Measurements from ENCODE around the gene SPOCK2. TPM values are rescaled to one million over a fixed set of nuclear protein-coding genes. Genes with fewer than 3 reads are reported as not detected.

SPOCK2 gene
- total and polyA plus RNA-seq, 2 of the 13 experiments (the other 11 are each of a cell fraction or from before 2014, with no cell fraction given), result 8.6 to 30.6 TPM

- no peak for TF ChIP-seq PRDM15 (CRISPR knock-in tag; IDR thresholded peaks at IDR 0.05)
- no peak for TF ChIP-seq ZBTB2 (CRISPR knock-in tag; IDR thresholded peaks at IDR 0.05; ENCODE audit: low read depth)
- no peak for TF ChIP-seq PCBP2 (optimal IDR thresholded peaks at IDR 0.05; ENCODE audit: low read depth, low read length, poor library complexity, severe bottlenecking)
- peak; percentile 13; the same call in 1 of the 2 replicates for TF ChIP-seq CTCF (CRISPR knock-in tag; IDR thresholded peaks at IDR 0.05)
- no peak for TF ChIP-seq ZNF547 (CRISPR knock-in tag; IDR thresholded peaks at IDR 0.05)
- no peak for TF ChIP-seq TRIM24 (CRISPR knock-in tag; IDR thresholded peaks at IDR 0.05)
- TF ChIP-seq PHF5A (CRISPR knock-in tag; IDR thresholded peaks at IDR 0.05; ENCODE audit: low read depth, unreplicated experiment), result no peak
- no peak for TF ChIP-seq ZBTB14 (CRISPR knock-in tag; IDR thresholded peaks at IDR 0.05)
- no peak for TF ChIP-seq ZNF749 (CRISPR knock-in tag; IDR thresholded peaks at IDR 0.05; ENCODE audit: borderline replicate concordance)
- TF ChIP-seq EP300 (IDR thresholded peaks at IDR 0.05; ENCODE audit: low read depth in 2 of 2, low read length in 2 of 2), result peak; percentile 75 to 96
- TF ChIP-seq EP300 (CRISPR knock-in tag; IDR thresholded peaks at IDR 0.05; ENCODE audit: borderline replicate concordance), result peak; percentile 93
- no peak for TF ChIP-seq PRMT3 (CRISPR knock-in tag; IDR thresholded peaks at IDR 0.05; ENCODE audit: borderline replicate concordance, low read depth)
- TF ChIP-seq ZNF777 (CRISPR knock-in tag; IDR thresholded peaks at IDR 0.05), result no peak
- TF ChIP-seq ZNF281 (CRISPR knock-in tag; IDR thresholded peaks at IDR 0.05; ENCODE audit: borderline replicate concordance), result 0 out of 2 replicates have a peak, but pooled peaks have one; percentile 26
- TF ChIP-seq CEBPG (CRISPR knock-in tag; IDR thresholded peaks at IDR 0.05), result peak; percentile 78
- no peak for TF ChIP-seq MTF2 (CRISPR knock-in tag; IDR thresholded peaks at IDR 0.05; ENCODE audit: borderline replicate concordance)
- TF ChIP-seq ZSCAN30 (CRISPR knock-in tag; IDR thresholded peaks at IDR 0.05), result no peak
Observed at GRCh38 chr10:72038458-72039001, 49.8 kb downstream of the SPOCK2 start (continued).

Data from HepG2 (cell line).